HG03460 (cell line): ENCODE results near the gene ZNF181.
"Not testable (repeated sequence)": the region's sequence is repeated elsewhere in the genome, so short reads cannot be mapped to it uniquely, and the experiment has no call there.

Source experiments
- ATAC-seq: cut with Tn5 transposase; IDR thresholded peaks from one replicate; pipeline ENCODE4 v1.9.1; 2021; ENCODE audit not compliant: unreplicated experiment

Gene ZNF181

DNA sequence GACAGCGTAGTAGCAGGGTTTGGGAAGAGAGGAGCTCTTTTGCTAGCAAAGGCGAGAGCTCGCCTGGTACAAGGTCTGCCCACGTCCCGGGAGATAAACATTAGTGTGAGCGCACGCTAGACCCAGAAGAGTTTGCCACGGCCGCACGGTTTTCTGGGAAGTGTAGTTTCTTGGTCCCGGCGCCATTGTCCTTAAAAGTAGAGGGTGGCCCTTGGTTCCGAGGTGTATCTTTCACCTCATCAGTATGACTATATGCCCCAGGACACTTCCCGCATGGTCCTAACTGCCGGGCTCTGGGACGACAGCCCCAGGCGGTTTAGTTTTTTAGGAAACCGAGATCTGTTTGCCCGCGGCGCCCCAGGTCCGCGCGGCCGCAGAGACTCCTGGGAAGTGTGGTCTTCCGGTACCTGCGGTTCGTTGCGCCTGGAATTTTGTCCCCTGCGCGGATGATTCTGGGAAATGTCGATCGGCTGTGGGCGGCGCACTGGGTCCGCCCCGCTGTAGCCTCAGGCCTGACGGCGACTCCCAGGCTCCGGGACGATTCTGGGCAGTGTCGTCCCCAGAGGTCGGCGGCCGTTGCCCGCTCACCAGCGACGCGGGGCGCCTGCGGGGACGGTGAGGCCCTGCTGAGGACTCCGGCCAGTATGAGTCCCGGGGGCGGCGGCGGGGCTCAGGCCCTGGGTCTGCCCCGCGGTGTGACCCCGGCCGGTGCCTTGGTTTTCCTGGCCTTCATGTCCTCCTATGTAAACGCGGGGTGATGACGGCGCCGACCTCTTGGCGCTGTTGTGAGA is at the start of gene ZNF181:
Gene ZNF181 (plus strand): TSS at position 498 of the 791 bp plus-strand sequence. CDS start 795 bp downstream, outside the sequence.
- peak; percentile 79 for ATAC-seq

- ATAC-seq = not testable (repeated sequence)
Measured at GRCh38 chr19:34685266-34685665, 48.8 kb upstream of the ZNF181 start.

GRCh38 chr19:34686455-34686854 is 47.6 kb upstream of the ZNF181 start:
- ATAC-seq = no peak

DNA sequence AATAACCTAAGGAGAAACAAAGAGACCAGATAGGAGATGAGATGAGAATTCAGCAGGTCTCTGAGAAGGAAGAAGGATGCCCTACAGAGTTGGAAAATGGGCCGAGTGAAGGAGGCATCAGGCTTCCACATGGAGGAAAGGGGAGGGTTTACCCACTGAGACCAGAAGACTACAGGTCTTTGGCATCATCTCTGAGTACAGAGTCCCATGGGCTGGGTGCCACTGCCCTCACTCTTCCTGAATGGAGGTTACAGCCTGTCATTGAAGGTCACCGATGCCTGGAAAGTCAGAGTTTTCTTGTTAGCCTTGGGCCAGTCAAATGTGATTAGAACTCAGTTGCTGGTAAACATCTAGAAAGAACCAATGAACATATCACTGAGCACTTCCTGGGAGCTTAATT is 46.7 kb upstream of the ZNF181 start:
- ATAC-seq = no peak

DNA sequence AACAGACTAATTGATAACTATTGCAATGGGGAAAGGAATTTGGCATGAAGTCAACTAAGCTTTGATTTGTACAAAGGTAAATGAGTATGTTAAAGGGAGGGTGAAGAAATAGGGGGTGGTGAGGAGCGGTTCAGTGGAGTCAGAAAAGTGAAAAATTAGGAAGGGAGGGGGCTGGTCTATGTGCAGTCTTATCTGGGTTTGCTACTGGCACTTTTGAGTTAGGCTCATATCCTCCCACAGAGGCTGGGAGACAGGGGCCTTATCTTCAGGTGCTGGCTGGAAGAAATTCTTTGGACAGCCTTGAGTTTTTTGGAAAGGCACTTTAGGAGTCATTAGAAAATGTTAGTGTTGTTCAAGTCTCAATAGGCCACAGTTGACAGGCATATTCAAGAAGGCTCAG is 45.5 kb upstream of the ZNF181 start:
- no peak for ATAC-seq

DNA sequence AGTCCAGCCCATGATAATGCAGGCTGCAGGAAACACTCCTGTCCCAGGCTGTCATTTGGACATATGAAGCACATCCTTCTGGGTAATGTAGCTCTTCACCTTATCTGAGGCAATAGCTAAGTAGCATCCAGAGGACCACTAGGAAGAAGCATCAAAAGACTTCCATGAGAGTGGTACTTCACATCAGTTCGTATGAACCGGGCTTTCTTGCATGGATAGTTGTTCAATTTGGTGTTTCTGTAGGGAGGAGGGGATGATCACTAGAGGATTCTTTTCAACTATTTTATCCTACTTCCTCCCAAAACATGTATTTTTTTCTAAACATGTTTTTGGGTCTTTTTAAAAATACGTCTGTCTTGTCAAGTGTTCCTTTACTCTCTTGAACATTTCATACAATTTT is 43.7 kb upstream of the ZNF181 start:
- no peak for ATAC-seq

DNA sequence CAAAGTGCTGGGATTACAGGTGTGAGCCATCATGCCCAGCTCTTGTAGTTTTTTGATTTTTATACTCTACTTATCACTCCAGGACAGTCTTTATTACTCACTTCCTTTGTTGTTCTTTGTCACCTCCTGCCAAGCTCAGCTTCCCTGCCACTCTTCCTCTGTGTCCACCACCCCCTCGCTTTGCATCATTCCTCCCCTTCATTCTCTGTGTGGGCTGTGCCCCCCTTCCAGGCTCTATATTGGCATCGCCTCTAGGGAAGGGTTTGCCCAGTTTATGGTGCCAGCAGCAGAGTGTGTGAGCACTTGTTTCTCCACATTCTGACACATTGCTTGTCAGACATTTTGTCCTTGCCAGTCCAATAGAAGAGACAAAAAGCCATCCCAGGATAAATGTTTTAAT is 41.5 kb upstream of the ZNF181 start:
- no peak for ATAC-seq

GRCh38 chr19:34707661-34708060 is 26.4 kb upstream of the ZNF181 start:
- no peak for ATAC-seq

DNA sequence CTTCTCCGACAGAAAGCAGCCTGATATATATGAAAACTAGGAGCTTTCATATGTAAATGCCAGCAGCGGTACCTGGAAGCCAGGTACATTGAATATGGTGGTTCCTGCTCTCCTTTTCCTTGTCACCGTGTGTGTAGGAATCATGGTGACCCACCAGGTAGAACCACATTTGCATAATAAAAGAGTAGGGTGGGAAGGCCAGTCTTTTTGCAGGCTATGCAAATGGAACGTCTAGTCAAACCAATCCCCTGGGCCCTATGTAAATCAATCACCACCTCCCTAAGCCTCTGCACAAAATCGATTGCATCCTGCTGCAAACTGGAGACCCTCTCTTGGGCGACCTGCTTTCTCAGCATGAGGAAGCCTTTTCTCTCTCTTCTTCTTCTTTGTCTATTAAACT is 22.2 kb upstream of the ZNF181 start:
- no peak for ATAC-seq

DNA sequence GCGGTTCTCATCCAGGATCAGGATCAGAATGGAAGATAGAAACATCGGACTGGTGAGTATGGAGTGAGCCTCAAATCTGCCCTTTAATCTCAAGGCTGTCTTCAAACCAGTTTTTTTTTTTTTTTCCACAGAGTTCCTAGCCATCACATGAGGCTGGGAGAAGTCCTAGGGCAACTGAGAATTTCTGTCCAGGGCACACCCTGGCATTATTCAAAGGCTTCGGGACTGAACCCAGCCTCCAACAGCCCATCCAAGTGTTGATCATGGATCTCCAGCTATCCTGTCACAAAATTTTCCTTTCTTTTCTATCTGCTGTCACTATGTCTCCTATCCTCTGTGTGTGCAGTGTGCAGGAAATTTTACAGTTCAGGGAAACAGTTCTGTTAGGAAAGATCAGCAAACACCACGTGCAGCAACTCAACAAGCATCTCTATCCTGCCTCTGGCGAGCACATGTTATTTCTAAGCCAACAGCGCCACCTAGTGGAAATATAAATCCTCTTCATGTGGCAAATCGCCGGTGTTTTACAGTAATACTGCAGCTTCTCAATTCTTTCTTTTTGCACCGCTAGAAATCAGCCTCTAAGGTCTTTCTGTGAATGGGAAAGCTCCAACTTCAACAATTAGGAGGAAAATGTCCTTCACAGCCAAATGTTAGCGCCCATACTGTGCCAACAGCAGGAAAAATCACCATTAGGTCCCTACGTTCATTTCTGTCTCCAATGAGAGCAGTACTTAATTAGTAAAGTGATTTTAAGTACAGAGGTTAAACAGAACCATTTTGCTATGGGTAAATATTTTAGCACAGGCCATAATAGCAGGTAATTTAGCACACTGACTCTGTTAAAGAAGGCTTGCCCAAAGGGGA is 21.4 kb upstream of the ZNF181 start:
- ATAC-seq = no peak

GRCh38 chr19:34713262-34713637 is 20.8 kb upstream of the ZNF181 start:
- ATAC-seq = no peak

- no peak for ATAC-seq
Measured at GRCh38 chr19:34715357-34715756, 18.7 kb upstream of the ZNF181 start.

GRCh38 chr19:34722353-34722752 is 11.7 kb upstream of the ZNF181 start:
- ATAC-seq = no peak

DNA sequence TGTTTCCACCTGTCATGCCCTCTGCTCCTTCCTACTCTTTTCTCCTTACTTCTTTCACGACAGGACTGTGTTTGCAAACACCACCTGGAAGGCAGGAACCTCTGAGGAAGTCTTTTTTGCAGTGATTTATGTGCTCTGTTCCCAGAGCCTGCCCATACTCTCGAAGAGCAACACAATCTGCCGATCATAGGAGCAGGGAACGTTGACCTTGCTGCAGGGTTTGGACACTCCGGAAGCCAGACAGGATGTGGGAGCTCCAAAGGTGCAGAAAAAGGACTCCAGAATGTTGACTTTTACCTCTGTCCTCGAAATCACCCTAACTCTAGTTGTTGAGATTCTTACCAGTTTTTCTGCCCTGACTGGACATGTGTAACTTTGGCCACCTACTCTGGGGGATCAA is 8.6 kb upstream of the ZNF181 start:
- no peak for ATAC-seq

DNA sequence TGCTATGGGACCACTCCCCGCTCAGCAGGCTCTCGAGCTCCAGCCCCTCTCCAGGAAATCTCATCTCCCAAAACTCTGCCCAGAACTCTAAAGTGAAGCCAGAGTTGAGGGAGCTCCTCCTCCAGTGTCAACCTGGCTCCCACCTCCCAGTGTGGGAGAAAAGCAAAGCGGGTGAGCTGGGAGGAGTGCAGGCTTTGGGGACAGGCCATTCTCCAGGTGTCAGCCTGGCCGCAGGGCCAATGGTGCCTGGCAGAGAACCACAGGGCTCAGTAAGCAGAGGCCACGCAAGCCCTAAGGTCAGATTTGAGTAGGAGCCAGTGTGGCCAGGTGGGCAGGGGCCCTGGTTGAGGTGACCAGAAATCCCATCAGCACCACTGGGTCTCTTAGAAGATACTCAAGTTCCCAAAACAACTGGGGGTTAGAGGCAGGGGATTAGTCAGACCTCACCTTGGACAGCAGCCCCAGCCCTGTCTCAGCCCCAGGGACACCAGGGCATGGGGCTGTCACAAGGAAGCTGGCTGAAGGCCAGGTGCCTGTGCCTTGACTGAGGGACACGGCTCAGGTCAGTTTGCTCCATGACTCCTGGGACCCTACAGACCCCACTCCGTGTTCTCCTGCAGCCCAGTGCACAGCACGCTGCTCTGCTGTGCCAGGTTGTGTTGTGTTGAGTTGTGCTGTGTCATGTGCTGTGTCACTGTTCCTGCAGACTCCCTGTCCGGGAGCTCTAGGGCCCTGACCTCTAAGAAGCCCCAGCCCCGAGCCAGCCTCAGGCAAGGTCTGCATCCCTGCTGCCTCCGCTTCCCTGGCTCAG is 2.8 kb upstream of the ZNF181 start:
- no peak for ATAC-seq

DNA sequence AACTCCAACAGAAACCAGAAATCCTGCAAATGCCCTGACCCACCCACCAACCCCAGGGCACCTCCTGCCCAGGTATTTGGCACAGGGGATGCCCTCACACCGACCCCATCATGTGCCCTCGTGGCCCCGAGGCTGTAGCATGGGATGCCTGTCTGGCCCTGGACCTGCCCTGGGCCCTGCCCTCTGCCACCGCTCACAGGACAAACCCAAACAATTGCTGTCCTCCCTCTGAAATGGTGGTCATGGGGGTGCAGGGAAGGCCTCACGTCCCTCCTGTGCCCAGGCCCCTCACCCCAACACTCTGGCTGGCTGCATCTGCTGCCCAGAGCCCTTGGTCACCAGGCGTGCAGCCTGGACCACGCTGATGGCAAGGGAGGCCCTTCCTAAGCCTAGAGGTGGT is 2.1 kb upstream of the ZNF181 start:
- no peak for ATAC-seq

DNA sequence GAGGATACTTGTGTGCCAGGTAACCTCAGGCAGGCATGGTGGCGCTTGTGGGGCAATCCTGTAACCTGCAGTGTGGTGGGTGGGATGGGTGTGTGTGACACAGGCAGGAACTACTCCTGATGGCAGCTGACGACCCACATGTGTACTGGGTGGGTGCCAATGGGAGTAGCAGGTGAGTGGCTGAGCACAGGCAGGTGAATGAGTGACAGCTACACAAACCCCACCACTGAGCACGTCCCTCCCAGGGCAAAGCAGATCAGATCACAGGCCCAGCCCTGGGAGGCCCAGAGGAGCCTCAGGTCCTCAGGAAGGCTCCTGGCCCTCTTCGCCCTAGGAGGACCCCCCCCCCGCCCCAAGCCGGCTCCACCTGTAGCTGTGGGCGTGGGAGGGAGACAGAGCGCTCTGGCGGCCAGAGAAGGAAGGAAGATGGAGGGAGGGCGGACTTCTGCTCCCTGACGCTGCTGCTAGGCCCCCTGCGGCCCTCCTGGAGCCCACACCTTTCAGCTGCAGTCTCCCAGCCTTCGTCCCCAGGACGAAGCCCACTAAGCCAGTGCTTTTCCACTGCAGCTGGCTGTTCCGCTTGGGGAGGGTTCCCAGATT is 1.3 kb upstream of the ZNF181 start:
- ATAC-seq = no peak

- peak; percentile 14 for ATAC-seq
Measured at GRCh38 chr19:34733266-34733745, 737 bp upstream of the ZNF181 start.

- peak; percentile 37 for ATAC-seq
Measured at GRCh38 chr19:34734537-34735103, 577 bp downstream of the ZNF181 start.

DNA sequence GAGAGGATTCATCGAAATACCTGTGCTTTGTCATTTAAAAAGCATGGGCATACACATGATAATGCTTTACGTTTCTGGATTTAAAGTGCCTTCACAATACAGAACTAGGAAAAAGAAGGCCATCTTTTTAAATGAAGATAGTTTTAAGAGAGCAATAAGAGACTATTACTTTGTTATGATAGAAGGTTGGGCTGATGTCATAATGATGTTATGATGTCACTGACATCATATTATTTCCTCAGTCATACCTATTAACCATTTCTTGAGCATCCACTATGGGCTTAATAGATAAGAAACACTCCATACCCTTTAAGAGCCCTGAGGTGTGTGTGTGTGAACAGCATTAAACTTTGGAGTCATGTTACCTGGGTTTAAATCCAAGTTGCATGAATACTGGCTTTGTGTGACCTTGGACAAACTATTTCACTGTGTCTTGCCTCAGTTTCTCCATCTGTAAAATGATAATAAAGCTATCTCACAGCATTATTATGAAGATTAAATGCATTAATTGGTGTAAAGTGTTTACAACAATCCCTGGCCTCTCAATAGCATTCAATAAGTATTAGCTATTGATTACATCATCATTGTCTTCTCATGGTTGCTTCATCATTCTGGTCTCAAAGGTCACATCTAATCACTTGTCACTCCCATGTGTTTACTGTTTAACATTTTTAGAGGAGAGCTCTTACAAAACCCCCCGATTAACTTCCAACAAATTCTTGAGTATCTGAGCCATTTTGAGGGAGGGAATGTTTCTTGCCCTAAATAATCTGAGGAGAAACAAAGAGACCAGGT is 11.1 kb downstream of the ZNF181 start:
- ATAC-seq = no peak
